ENCODE data around the gene SH3PXD2A.
A peak's percentile ranks its signal among the peaks of the same experiment; 100 is the strongest.

Gene SH3PXD2A

DNA sequence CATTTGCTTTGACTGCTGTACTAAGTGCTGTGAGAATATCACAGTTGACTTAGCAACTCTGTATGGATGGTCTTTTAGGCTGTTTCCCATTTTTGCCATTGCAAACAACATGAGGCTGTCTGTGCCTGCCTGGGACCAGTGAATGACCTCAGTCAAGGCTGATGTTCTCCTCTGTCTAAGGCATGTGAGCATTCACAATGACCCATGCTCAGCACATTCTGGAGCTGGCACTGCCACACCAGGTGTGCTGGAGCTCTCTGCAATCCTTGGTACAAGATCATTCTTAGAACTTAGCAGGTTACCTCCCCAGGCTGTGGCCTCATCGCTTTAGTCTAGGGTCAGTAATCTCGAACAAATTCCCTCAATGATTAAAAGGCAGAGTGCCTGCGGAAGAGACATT, 61.9 kb downstream of the SH3PXD2A start:
- Histone ChIP-seq H3K18ac (ENCODE audit: low read length) (no peak overlapping the region), H2BK5ac (ENCODE audit: low read length) (no peak overlapping the region), H3K4me2 (ENCODE audit: low read length) (no peak overlapping the region), H3K56ac (ENCODE audit: low read length) (no peak overlapping the region), H2BK15ac (replicated peaks; ENCODE audit: low read depth) (no peak overlapping the region), H2AK5ac (ENCODE audit: low read length) (no peak overlapping the region), H3K23ac (ENCODE audit: low read length) (peak overlapping the region; percentile 66), H3K36me3 (ENCODE audit: control insufficient read depth, insufficient read depth, low read length) (no peaks in the 10 kb centered on the region), H4K8ac (ENCODE audit: low read depth, low read length) (no peak overlapping the region), H3K79me2 (ENCODE audit: control insufficient read depth, insufficient read depth, low read length) (no peaks in the 10 kb centered on the region), H3K4me1 (ENCODE audit: control insufficient read depth, low read depth, low read length) (no peaks in the 10 kb centered on the region), H3K27me3 (ENCODE audit: insufficient read depth, low read length, poor library complexity) (no peaks in the 10 kb centered on the region), H3K9ac (ENCODE audit: low read length) (no peak overlapping the region), H3K4ac (ENCODE audit: low read depth, low read length) (no peak overlapping the region), H4K5ac (ENCODE audit: low read length) (no peak overlapping the region), H3K79me1 (ENCODE audit: low read length) (no peaks in the 10 kb centered on the region), H2BK120ac (ENCODE audit: low read depth, low read length) (no peak overlapping the region), H3K27ac (ENCODE audit: low read depth, low read length) (no peak overlapping the region), H3K4me3 (ENCODE audit: low read length) (no peak overlapping the region)
- DNase-seq = no peak
- WGBS (ENCODE audit: extremely low coverage, insufficient coverage, low lambda C conversion rate) = no CpG with 5 or more reads among the region's 3 CpGs

DNA sequence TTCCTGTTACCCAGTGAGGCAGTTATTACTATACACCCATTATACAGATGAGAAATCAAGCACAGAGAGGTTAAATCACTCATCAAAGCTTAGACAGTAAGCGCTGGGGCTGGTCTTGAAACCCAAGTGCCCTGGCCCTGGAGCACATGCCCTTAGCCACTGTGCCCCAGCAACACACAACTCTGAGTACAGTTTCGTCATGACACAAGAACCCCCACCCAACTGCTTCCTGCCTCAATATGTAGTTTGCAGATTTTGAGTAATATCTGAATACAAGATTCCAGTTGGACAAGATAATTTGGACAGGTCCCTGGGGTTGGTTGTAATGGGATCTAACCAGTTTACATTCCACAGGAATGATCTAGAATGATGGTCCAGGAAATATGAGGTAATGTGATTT, 62.8 kb downstream of the SH3PXD2A start:
- Histone ChIP-seq H3K4me2 (ENCODE audit: low read length) (no peak overlapping the region), H3K18ac (ENCODE audit: low read length) (no peak overlapping the region), H4K8ac (ENCODE audit: low read depth, low read length) (no peak overlapping the region), H3K56ac (ENCODE audit: low read length) (no peak overlapping the region), H3K27me3 (ENCODE audit: insufficient read depth, low read length, poor library complexity) (no peaks in the 10 kb centered on the region), H3K36me3 (ENCODE audit: control insufficient read depth, insufficient read depth, low read length) (no peaks in the 10 kb centered on the region), H2AK5ac (ENCODE audit: low read length) (no peak overlapping the region), H3K4me3 (ENCODE audit: low read length) (no peak overlapping the region), H2BK15ac (replicated peaks; ENCODE audit: low read depth) (no peak overlapping the region), H3K27ac (ENCODE audit: low read depth, low read length) (no peak overlapping the region), H3K9ac (ENCODE audit: low read length) (no peak overlapping the region), H2BK120ac (ENCODE audit: low read depth, low read length) (no peak overlapping the region), H3K4me1 (ENCODE audit: control insufficient read depth, low read depth, low read length) (no peaks in the 10 kb centered on the region), H4K5ac (ENCODE audit: low read length) (no peak overlapping the region), H3K23ac (ENCODE audit: low read length) (no peak overlapping the region), H2BK5ac (ENCODE audit: low read length) (no peak overlapping the region), H3K4ac (ENCODE audit: low read depth, low read length) (no peak overlapping the region), H3K79me1 (ENCODE audit: low read length) (no peaks in the 10 kb centered on the region), H3K79me2 (ENCODE audit: control insufficient read depth, insufficient read depth, low read length) (no peaks in the 10 kb centered on the region)
- WGBS (ENCODE audit: extremely low coverage, insufficient coverage, low lambda C conversion rate) = no CpG with 5 or more reads among the region's 2 CpGs
- no peak for DNase-seq

DNA sequence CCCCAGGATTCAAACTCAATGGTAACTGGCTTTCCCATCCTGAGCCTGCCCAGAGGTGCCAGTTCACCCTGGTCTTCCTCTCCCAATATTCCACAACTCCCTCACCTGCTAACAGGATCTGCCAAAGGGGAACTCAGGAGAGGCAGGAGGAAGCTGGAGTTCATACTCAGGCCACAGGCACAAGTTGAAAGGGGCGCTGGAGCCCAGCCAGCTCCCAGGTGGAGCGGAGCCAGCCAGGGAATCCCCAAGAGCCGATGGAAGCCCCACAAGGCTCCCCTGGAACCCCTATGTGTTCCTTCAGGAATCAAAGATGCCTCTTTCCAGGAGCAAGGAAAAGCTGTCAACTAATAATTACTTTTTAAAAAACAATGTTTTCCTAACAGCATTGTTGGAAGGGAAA, 63.5 kb downstream of the SH3PXD2A start:
- H3K4me2 ChIP-seq (ENCODE audit: low read length) = no peak overlapping the region
- H3K79me1 ChIP-seq (ENCODE audit: low read length) = no peaks in the 10 kb centered on the region
- no peak overlapping the region for H3K9ac ChIP-seq (ENCODE audit: low read length)
- H4K8ac ChIP-seq (ENCODE audit: low read depth, low read length) = no peak overlapping the region
- H3K4me3 ChIP-seq (ENCODE audit: low read length) = no peak overlapping the region
- H3K27ac ChIP-seq (ENCODE audit: low read depth, low read length) = no peak overlapping the region
- no peak overlapping the region for H3K18ac ChIP-seq (ENCODE audit: low read length)
- no peaks in the 10 kb centered on the region for H3K79me2 ChIP-seq (ENCODE audit: control insufficient read depth, insufficient read depth, low read length)
- H3K4me1 ChIP-seq (ENCODE audit: control insufficient read depth, low read depth, low read length) = no peaks in the 10 kb centered on the region
- H2BK15ac ChIP-seq (replicated peaks; ENCODE audit: low read depth) = no peak overlapping the region
- no peak for DNase-seq
- no peak overlapping the region for H2AK5ac ChIP-seq (ENCODE audit: low read length)
- H3K4ac ChIP-seq (ENCODE audit: low read depth, low read length) = no peak overlapping the region
- no peaks in the 10 kb centered on the region for H3K27me3 ChIP-seq (ENCODE audit: insufficient read depth, low read length, poor library complexity)
- H2BK5ac ChIP-seq (ENCODE audit: low read length) = no peak overlapping the region
- no peak overlapping the region for H4K5ac ChIP-seq (ENCODE audit: low read length)
- no peak overlapping the region for H3K23ac ChIP-seq (ENCODE audit: low read length)
- H3K36me3 ChIP-seq (ENCODE audit: control insufficient read depth, insufficient read depth, low read length) = no peaks in the 10 kb centered on the region
- no CpG with 5 or more reads among the region's 3 CpGs for WGBS (ENCODE audit: extremely low coverage, insufficient coverage, low lambda C conversion rate)
- no peak overlapping the region for H2BK120ac ChIP-seq (ENCODE audit: low read depth, low read length)
- no peak overlapping the region for H3K56ac ChIP-seq (ENCODE audit: low read length)

DNA sequence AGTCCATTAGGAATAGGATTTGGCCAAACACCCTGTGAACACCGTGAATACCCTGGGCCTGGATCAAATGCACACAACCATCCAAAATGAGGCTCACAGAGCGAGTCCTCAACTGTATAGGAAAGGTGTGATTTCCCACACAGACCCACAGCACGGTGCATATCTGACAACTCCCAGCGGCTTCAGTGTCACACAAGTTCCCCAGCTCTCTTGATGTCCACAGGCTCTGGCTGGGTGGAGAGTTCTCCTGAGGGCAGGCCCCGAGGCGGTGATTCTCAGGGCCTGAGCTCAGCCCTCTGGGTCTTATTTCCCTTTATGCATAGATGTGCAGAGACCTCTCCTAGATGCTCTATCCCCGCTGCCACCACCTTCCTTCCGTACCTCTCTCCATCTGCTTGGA, 64.1 kb downstream of the SH3PXD2A start:
- H3K9ac ChIP-seq (ENCODE audit: low read length) = no peak overlapping the region
- H3K4ac ChIP-seq (ENCODE audit: low read depth, low read length) = no peak overlapping the region
- H2AK5ac ChIP-seq (ENCODE audit: low read length) = no peak overlapping the region
- no peak for DNase-seq
- H4K8ac ChIP-seq (ENCODE audit: low read depth, low read length) = no peak overlapping the region
- no CpG with 5 or more reads among the region's 8 CpGs for WGBS (ENCODE audit: extremely low coverage, insufficient coverage, low lambda C conversion rate)
- no peak overlapping the region for H3K4me3 ChIP-seq (ENCODE audit: low read length)
- H3K36me3 ChIP-seq (ENCODE audit: control insufficient read depth, insufficient read depth, low read length) = no peaks in the 10 kb centered on the region
- no peaks in the 10 kb centered on the region for H3K79me1 ChIP-seq (ENCODE audit: low read length)
- H4K5ac ChIP-seq (ENCODE audit: low read length) = no peak overlapping the region
- H3K56ac ChIP-seq (ENCODE audit: low read length) = no peak overlapping the region
- H3K23ac ChIP-seq (ENCODE audit: low read length) = no peak overlapping the region
- H3K18ac ChIP-seq (ENCODE audit: low read length) = no peak overlapping the region
- H3K79me2 ChIP-seq (ENCODE audit: control insufficient read depth, insufficient read depth, low read length) = no peaks in the 10 kb centered on the region
- H3K4me2 ChIP-seq (ENCODE audit: low read length) = no peak overlapping the region
- H2BK5ac ChIP-seq (ENCODE audit: low read length) = no peak overlapping the region
- H2BK120ac ChIP-seq (ENCODE audit: low read depth, low read length) = no peak overlapping the region
- no peak overlapping the region for H2BK15ac ChIP-seq (replicated peaks; ENCODE audit: low read depth)
- no peak overlapping the region for H3K27ac ChIP-seq (ENCODE audit: low read depth, low read length)
- no peaks in the 10 kb centered on the region for H3K27me3 ChIP-seq (ENCODE audit: insufficient read depth, low read length, poor library complexity)
- no peaks in the 10 kb centered on the region for H3K4me1 ChIP-seq (ENCODE audit: control insufficient read depth, low read depth, low read length)

DNA sequence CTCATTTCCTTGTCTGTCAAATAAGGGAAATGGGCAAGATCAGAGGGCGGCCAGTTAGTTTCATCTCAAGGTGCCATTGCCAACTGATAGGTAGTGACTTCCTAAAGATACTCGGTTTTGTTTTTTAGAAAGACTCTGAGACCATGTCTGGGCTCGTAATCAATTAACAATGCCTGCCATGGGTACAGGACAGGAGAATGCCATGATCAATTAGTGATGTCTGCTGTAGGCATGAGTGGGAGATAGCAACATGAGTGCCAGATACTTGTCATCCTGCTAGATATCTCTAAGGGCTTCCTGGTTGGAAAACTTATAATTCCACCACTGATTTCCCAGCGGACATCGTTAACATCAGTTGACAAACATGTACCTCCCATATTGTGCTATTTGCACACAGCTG, 64.8 kb downstream of the SH3PXD2A start:
- Histone ChIP-seq H3K4me3 (ENCODE audit: low read length) (no peak overlapping the region), H4K5ac (ENCODE audit: low read length) (no peak overlapping the region), H3K56ac (ENCODE audit: low read length) (no peak overlapping the region), H3K79me2 (ENCODE audit: control insufficient read depth, insufficient read depth, low read length) (no peaks in the 10 kb centered on the region), H3K4ac (ENCODE audit: low read depth, low read length) (no peak overlapping the region), H3K79me1 (ENCODE audit: low read length) (no peaks in the 10 kb centered on the region), H3K4me1 (ENCODE audit: control insufficient read depth, low read depth, low read length) (no peaks in the 10 kb centered on the region), H3K4me2 (ENCODE audit: low read length) (no peak overlapping the region), H3K18ac (ENCODE audit: low read length) (no peak overlapping the region), H4K8ac (ENCODE audit: low read depth, low read length) (no peak overlapping the region), H3K9ac (ENCODE audit: low read length) (no peak overlapping the region), H3K36me3 (ENCODE audit: control insufficient read depth, insufficient read depth, low read length) (no peaks in the 10 kb centered on the region), H2BK5ac (ENCODE audit: low read length) (no peak overlapping the region), H2BK15ac (replicated peaks; ENCODE audit: low read depth) (no peak overlapping the region), H3K27me3 (ENCODE audit: insufficient read depth, low read length, poor library complexity) (no peaks in the 10 kb centered on the region), H2AK5ac (ENCODE audit: low read length) (no peak overlapping the region), H2BK120ac (ENCODE audit: low read depth, low read length) (no peak overlapping the region), H3K27ac (ENCODE audit: low read depth, low read length) (no peak overlapping the region), H3K23ac (ENCODE audit: low read length) (no peak overlapping the region)
- WGBS (ENCODE audit: extremely low coverage, insufficient coverage, low lambda C conversion rate) = no CpG with 5 or more reads among the region's 5 CpGs
- DNase-seq = no peak

DNA sequence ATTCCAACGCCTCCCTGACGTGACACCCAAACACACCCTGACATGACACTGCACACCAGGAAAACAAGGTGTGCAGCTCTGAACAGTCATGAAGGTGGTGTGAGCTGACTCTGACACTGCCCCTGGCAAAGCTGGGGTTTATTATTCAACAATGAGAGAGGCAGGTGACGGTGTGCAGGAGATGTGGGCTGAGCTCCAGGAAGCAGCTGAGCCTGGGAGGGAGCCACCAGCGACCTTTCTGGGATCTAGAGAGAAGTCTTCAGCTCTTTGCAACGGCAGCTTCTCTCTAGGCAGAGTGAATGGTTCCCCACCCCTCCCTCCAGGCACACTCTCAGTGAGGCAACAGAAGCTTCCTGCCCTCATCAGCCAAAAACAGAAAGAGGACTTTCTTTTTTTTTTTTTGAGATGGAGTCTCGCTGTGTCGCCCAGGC, 65.6 kb downstream of the SH3PXD2A start:
- Histone ChIP-seq H3K79me1 (ENCODE audit: low read length) (no peaks in the 10 kb centered on the region), H3K4me2 (ENCODE audit: low read length) (no peak overlapping the region), H3K4ac (ENCODE audit: low read depth, low read length) (no peak overlapping the region), H3K18ac (ENCODE audit: low read length) (no peak overlapping the region), H3K27ac (ENCODE audit: low read depth, low read length) (no peak overlapping the region), H2BK15ac (replicated peaks; ENCODE audit: low read depth) (no peak overlapping the region), H4K8ac (ENCODE audit: low read depth, low read length) (no peak overlapping the region), H3K4me1 (ENCODE audit: control insufficient read depth, low read depth, low read length) (no peaks in the 10 kb centered on the region), H3K23ac (ENCODE audit: low read length) (no peak overlapping the region), H3K9ac (ENCODE audit: low read length) (no peak overlapping the region), H4K5ac (ENCODE audit: low read length) (no peak overlapping the region), H2BK120ac (ENCODE audit: low read depth, low read length) (no peak overlapping the region), H2BK5ac (ENCODE audit: low read length) (no peak overlapping the region), H3K4me3 (ENCODE audit: low read length) (no peak overlapping the region), H3K56ac (ENCODE audit: low read length) (peak overlapping the region; percentile 15), H3K27me3 (ENCODE audit: insufficient read depth, low read length, poor library complexity) (no peaks in the 10 kb centered on the region), H3K79me2 (ENCODE audit: control insufficient read depth, insufficient read depth, low read length) (no peaks in the 10 kb centered on the region), H2AK5ac (ENCODE audit: low read length) (no peak overlapping the region), H3K36me3 (ENCODE audit: control insufficient read depth, insufficient read depth, low read length) (no peaks in the 10 kb centered on the region)
- DNase-seq = no peak
- no CpG with 5 or more reads among the region's 7 CpGs for WGBS (ENCODE audit: extremely low coverage, insufficient coverage, low lambda C conversion rate)
